GM12878 (cell line): Measurements from ENCODE around the gene ADGRL3. TPM values are rescaled to one million over a fixed set of nuclear protein-coding genes. Genes with fewer than 3 reads are reported as not detected.

Source experiments
- ATAC-seq: fragments of 200-7000 bp; cut with Tn5 transposase; 3 replicates; pipeline ENCODE4 v1.9.1; 2020; ENCODE audit warnings: mild to moderate bottlenecking, moderate library complexity
- BruUV-seq: library from RNA; stranded (reverse); fragments of 400-500 nt; replicated peaks from 2 replicates; lab custom pipeline; 2021; lab: Mats Ljungman, UMichigan
- CTCF ChIA-PET: fragments of 300-600 bp; sonication (Branson Sonifier 250); formaldehyde crosslinking; extraction: SDS; loops from one replicate; lab custom pipeline; 2021; ENCODE audit warnings: inconsistent platforms; lab: Yijun Ruan, JAX
- POLR2A ChIA-PET: fragments of 350-600 bp; formaldehyde crosslinking; extraction: SDS; loops from one replicate; lab custom pipeline; 2021; ENCODE audit warnings: inconsistent platforms; lab: Charles Lee
- RAD21 ChIA-PET: fragments of 300-600 bp; sonication (Branson Sonifier 250); formaldehyde crosslinking; loops from one replicate; lab custom pipeline; 2023; ENCODE audit warnings: antibody characterized with exemption; ENCODE audit not compliant: unreplicated experiment; lab: Charles Lee
- SMC1A ChIA-PET: fragments of 300-600 bp; sonication (Branson Sonifier 250); formaldehyde crosslinking; loops from one replicate; lab custom pipeline; 2023; ENCODE audit not compliant: unreplicated experiment, uncharacterized antibody; lab: Charles Lee
- DNase-seq: peaks from one replicate; pipeline ENCODE4 v3.0.0-alpha.2; 2011; ENCODE audit warnings: low read depth, low spot score
- FAIRE-seq: peaks from 3 replicates; lab custom pipeline; 2011; peaks lifted over from hg19 to GRCh38; lab: Jason Lieb, UNC
- H2AFZ ChIP-seq: 2 replicates; pipeline ENCODE4 v1.6.0; 2011; ENCODE audit warnings: low read depth, low read length, control low read depth; ENCODE audit not compliant: control insufficient read depth
- H3K27ac ChIP-seq: 2 replicates; pipeline ENCODE4 v1.5.1; 2011; ENCODE audit warnings: control low read depth; ENCODE audit not compliant: control insufficient read depth, insufficient read depth
- H3K27me3 ChIP-seq, 2 experiments: replicated peaks in 1 of 2; 2 replicates each; pipeline versions ENCODE4 v1.6.0 to v1.6.1; 2011; ENCODE audit warnings: low read length in 1 of 2; ENCODE audit not compliant: control insufficient read depth in 2 of 2, insufficient read depth in 2 of 2
- H3K36me3 ChIP-seq, 2 experiments: 2 replicates each; pipeline ENCODE4 v1.5.1; 2011; ENCODE audit warnings: low read length in 1 of 2; ENCODE audit not compliant: control insufficient read depth in 2 of 2, insufficient read depth in 2 of 2
- H3K4me1 ChIP-seq: 2 replicates; pipeline ENCODE4 v1.6.1; 2011; ENCODE audit warnings: mild to moderate bottlenecking, low read length, moderate library complexity, mixed read lengths; ENCODE audit not compliant: control insufficient read depth, insufficient read depth
- H3K4me2 ChIP-seq: 2 replicates; pipeline ENCODE4 v1.6.0; 2011; ENCODE audit warnings: control low read depth; ENCODE audit not compliant: control insufficient read depth, insufficient read depth
- H3K4me3 ChIP-seq: fragments of 200-600 bp; sonication (generic); 2 replicates; pipeline ENCODE4 v1.5.1; 2016
- H3K79me2 ChIP-seq: 2 replicates; pipeline ENCODE4 v1.6.0; 2011; ENCODE audit warnings: low read length; ENCODE audit not compliant: control insufficient read depth, insufficient read depth
- H3K9ac ChIP-seq: 2 replicates; pipeline ENCODE4 v1.8.0; 2011; ENCODE audit warnings: low read length, control low read depth, mixed read lengths; ENCODE audit not compliant: control insufficient read depth, insufficient read depth
- H3K9me3 ChIP-seq: replicated peaks from 3 replicates; pipeline ENCODE4 v1.5.1; 2011; ENCODE audit warnings: mild to moderate bottlenecking, low read length; ENCODE audit not compliant: control insufficient read depth, insufficient read depth
- H4K20me1 ChIP-seq: 2 replicates; pipeline ENCODE4 v1.6.0; 2011; ENCODE audit not compliant: control insufficient read depth, insufficient read depth
- BHLHE40 ChIP-seq, 2 experiments: fragments of 450-650 bp in 1 of 2; IDR thresholded peaks; 2 replicates each; pipeline ENCODE4 v1.6.1; 2011 to 2017; ENCODE audit warnings: low read depth in 2 of 2, borderline replicate concordance in 1 of 2, improper control_type of control experiment in 1 of 2, low read length in 1 of 2, mild to moderate bottlenecking in 1 of 2
- CHD1 ChIP-seq: IDR thresholded peaks from 2 replicates; pipeline ENCODE4 v1.6.1; 2012; ENCODE audit warnings: low read depth, low read length, improper control_type of control experiment
- IKZF2 ChIP-seq, 2 experiments: fragments of 450-650 bp; IDR thresholded peaks; 2 replicates each; pipeline ENCODE4 v1.6.1; 2017; ENCODE audit warnings: mild to moderate bottlenecking in 2 of 2, moderate library complexity in 2 of 2
- NFIC ChIP-seq: IDR thresholded peaks from 2 replicates; pipeline ENCODE4 v1.6.1; 2012; ENCODE audit warnings: low read depth, mild to moderate bottlenecking, inconsistent platforms, low read length, moderate library complexity
- NRF1 ChIP-seq: conservative IDR thresholded peaks from 2 replicates; pipeline ENCODE4 v1.6.1; 2011; ENCODE audit warnings: mild to moderate bottlenecking, low read depth, low read length, improper control_type of control experiment
- TARDBP ChIP-seq: IDR thresholded peaks from 2 replicates; pipeline ENCODE4 v1.6.1; 2016; ENCODE audit warnings: borderline replicate concordance
- TCF3 ChIP-seq: IDR thresholded peaks from 2 replicates; pipeline ENCODE4 v1.6.1; 2012; ENCODE audit warnings: low read depth, mild to moderate bottlenecking, low read length, borderline replicate concordance; ENCODE audit not compliant: insufficient read depth
- YBX1 ChIP-seq: fragments of 450-650 bp; IDR thresholded peaks from 2 replicates; pipeline ENCODE4 v1.6.1; 2016; ENCODE audit warnings: antibody characterized with exemption
- ZNF384 ChIP-seq: IDR thresholded peaks from 2 replicates; pipeline ENCODE4 v1.6.1; 2012; ENCODE audit warnings: low read depth, mild to moderate bottlenecking, low read length, improper control_type of control experiment, borderline replicate concordance
- ZNF592 ChIP-seq: fragments of 450-650 bp; IDR thresholded peaks from 2 replicates; pipeline ENCODE4 v1.6.1; 2017; ENCODE audit warnings: mild to moderate bottlenecking, moderate library complexity
- WGBS: methylation state at CpG from one replicate; pipeline ENCODE4 v1.1.6; 2016; ENCODE audit warnings: low lambda C conversion rate; ENCODE audit not compliant: insufficient replicate concordance, insufficient coverage; ENCODE audit errors: missing lambda C conversion rate; 5-methylcytosine and 5-hydroxymethylcytosine counted together
- in situ Hi-C: fragments of 300-500 bp; cut with MboI; formaldehyde crosslinking; loops from 9 replicates; pipeline ENCODE4 v1.14.3; 2018; ENCODE audit warnings: mixed read lengths
- intact Hi-C: fragments of 100-400 bp; cut with micrococcal nuclease; formaldehyde crosslinking; loops from one replicate; pipeline ENCODE4 v1.14.2; 2022; ENCODE audit not compliant: unreplicated experiment
- polyA plus RNA-seq, 11 experiments: library from polyadenylated mRNA; depleted of rRNA in 4 of 11; unstranded in 6 of 11; stranded (reverse) in 5 of 11; fragments of >200 nt; fragmentation: Nextera tagmentation in 4 of 11; fragmentation: Illumina TruSeq in 1 of 11; extraction: Ambion mirVana in 4 of 11; extraction: Trizol in 1 of 11; gene quantifications; 1 replicate in 1 of 11; 2 replicates in 10 of 11; pipeline versions ENCODE4 v1.2.1 to v1.2.3, GENCODE V29; 2011 to 2016; ENCODE audit warnings: inconsistent platforms in 2 of 11, missing spikeins in 2 of 11, low read depth in 1 of 11
- total RNA-seq, 4 experiments: library from RNA; depleted of rRNA in 3 of 4; stranded (reverse); fragments of >200 nt in 3 of 4; fragmentation: Illumina TruSeq in 1 of 4; extraction: Trizol in 1 of 4; gene quantifications; 2 replicates each; pipeline versions ENCODE4 v1.2.1 to v1.2.3, GENCODE V29; 2013 to 2021
- TF ChIP-seq, protein P1 (sequence below): IDR thresholded peaks from 2 replicates; pipeline ENCODE4 v1.6.1; 2011; ENCODE audit warnings: borderline replicate concordance, low read depth, mild to moderate bottlenecking, moderate library complexity, low read length; ENCODE audit not compliant: insufficient read depth, poor library complexity, severe bottlenecking

Gene ADGRL3
- total and polyA plus RNA-seq, 10 of the 15 experiments (the other 5 are each of a cell fraction or from before 2014, with no cell fraction given), result 1.1 TPM; not detected in 9

- intact Hi-C loops, result no loop called here
- TF ChIP-seq TCF3 (no peak), TARDBP (no peak), ZNF592 (no peak), IKZF2 (IDR thresholded peaks at IDR 0.05) (no peak), CHD1 (no peak), NFIC (no peak), YBX1 (no peak), ZNF384 (no peak), BHLHE40 (IDR thresholded peaks at IDR 0.05; ENCODE audit: borderline replicate concordance in 1 of 2, low read depth in 2 of 2, low read length in 1 of 2) (no peak), NRF1 (no peak)
- TF ChIP-seq, protein P1, sequence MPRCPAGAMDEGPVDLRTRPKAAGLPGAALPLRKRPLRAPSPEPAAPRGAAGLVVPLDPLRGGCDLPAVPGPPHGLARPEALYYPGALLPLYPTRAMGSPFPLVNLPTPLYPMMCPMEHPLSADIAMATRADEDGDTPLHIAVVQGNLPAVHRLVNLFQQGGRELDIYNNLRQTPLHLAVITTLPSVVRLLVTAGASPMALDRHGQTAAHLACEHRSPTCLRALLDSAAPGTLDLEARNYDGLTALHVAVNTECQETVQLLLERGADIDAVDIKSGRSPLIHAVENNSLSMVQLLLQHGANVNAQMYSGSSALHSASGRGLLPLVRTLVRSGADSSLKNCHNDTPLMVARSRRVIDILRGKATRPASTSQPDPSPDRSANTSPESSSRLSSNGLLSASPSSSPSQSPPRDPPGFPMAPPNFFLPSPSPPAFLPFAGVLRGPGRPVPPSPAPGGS, result no peak
- CTCF ChIA-PET, result no interaction called here
- POLR2A ChIA-PET, result no interaction called here
- no peaks in the 10 kb centered on the region for H3K79me2 ChIP-seq
- H4K20me1 ChIP-seq, result no peaks in the 10 kb centered on the region
- H3K9me3 ChIP-seq, result no peaks in the 10 kb centered on the region
- WGBS, result 33% methylated on average over 1 of the region's 1 CpG
- DNase-seq, result no peak
- H3K4me1 ChIP-seq, result no peaks in the 10 kb centered on the region
- BruUV-seq, result no TSS peak
- no peaks in the 10 kb centered on the region for H3K36me3 ChIP-seq
- SMC1A ChIA-PET, result interaction anchor here (0.7 kb wide), 1 partner anchor 10 kb away, joined by 3 read pairs; no protein-coding TSS in a partner anchor
- H3K9ac ChIP-seq, result no peak overlapping the region
- RAD21 ChIA-PET, result no interaction called here
- no peak for ATAC-seq
- no peaks in the 10 kb centered on the region for H3K27me3 ChIP-seq
- in situ Hi-C loops, result no loop called here
- FAIRE-seq, result no peak
- H3K4me3 ChIP-seq, result no peak overlapping the region
- H2AFZ ChIP-seq, result no peak overlapping the region
- H3K4me2 ChIP-seq, result no peak overlapping the region
- H3K27ac ChIP-seq, result no peak overlapping the region
Observed at GRCh38 chr4:61336916-61337315, 136.8 kb downstream of the ADGRL3 start.
